ENCODE results near the gene BAHCC1. TPM values are rescaled to one million over a fixed set of nuclear protein-coding genes. Genes with fewer than 3 reads are reported as not detected.

BAHCC1 gene
- total and polyA plus RNA-seq, 2 of the 8 experiments (the other 6 are each of a cell fraction or from before 2014, with no cell fraction given): 0.26 to 0.58 TPM

- DNase-seq (ENCODE audit: low read depth in 1 of 2, low spot score in 2 of 2) (no peak), FAIRE-seq (no peak)
- Histone ChIP-seq H3K23ac (ENCODE audit: insufficient read length) (no peak overlapping the region), H4K8ac (ENCODE audit: extremely low read depth, insufficient read depth, low read length) (no peak overlapping the region), H4K20me1 (replicated peaks in 1 of 2; ENCODE audit: control insufficient read depth in 1 of 2, insufficient read depth in 2 of 2, low read length in 2 of 2) (no peaks in the 10 kb centered on the region), H3K79me2 (ENCODE audit: control insufficient read depth in 1 of 2, insufficient read depth in 2 of 2, low read length in 2 of 2) (no peaks in the 10 kb centered on the region), H3K18ac (ENCODE audit: extremely low read depth, low read length) (no peak overlapping the region), H3K14ac (ENCODE audit: insufficient read length) (no peak overlapping the region), H2BK120ac (replicated peaks; ENCODE audit: low read depth, low read length) (no peak overlapping the region), H2BK5ac (ENCODE audit: low read depth, low read length) (no peak overlapping the region), H4K91ac (replicated peaks; ENCODE audit: insufficient read length, low read length) (no peak overlapping the region), H3K56ac (replicated peaks; ENCODE audit: insufficient read length, low read depth, low read length) (no peak overlapping the region), H3K4me3 (ENCODE audit: extremely low read depth in 1 of 4, insufficient read depth in 2 of 4, low read depth in 3 of 4, low read length in 4 of 4) (no peak overlapping the region), H3K79me1 (ENCODE audit: low read depth, low read length) (no peaks in the 10 kb centered on the region), H3K27me3 (replicated peaks in 1 of 4; ENCODE audit: control insufficient read depth in 3 of 4, extremely low read depth in 1 of 4, insufficient read depth in 3 of 4, low read length in 3 of 4) (no peaks in the 10 kb centered on the region; a peak in 1 of 7 replicates), H2BK15ac (ENCODE audit: low read length) (no peak overlapping the region), H3K4me2 (ENCODE audit: insufficient read depth in 1 of 2, low read depth in 2 of 2, low read length in 2 of 2) (no peak overlapping the region), H2AFZ (ENCODE audit: low read length) (no peak overlapping the region), H3K4me1 (replicated peaks in 1 of 4; ENCODE audit: control insufficient read depth in 3 of 4, insufficient read depth in 4 of 4, low read length in 3 of 4) (no peaks in the 10 kb centered on the region; a peak in 1 of 7 replicates), H3K9me3 (ENCODE audit: insufficient read depth in 2 of 2, low read depth in 1 of 2, low read length in 1 of 2) (no peaks in the 10 kb centered on the region), H2AK5ac (ENCODE audit: low read depth, low read length) (no peak overlapping the region), H3K4ac (replicated peaks; ENCODE audit: insufficient read length, low read depth, low read length) (no peak overlapping the region), H2BK20ac (ENCODE audit: low read length) (no peak overlapping the region), H4K5ac (ENCODE audit: insufficient read length, low read depth, low read length) (no peak overlapping the region), H3K9ac (replicated peaks in 1 of 4; ENCODE audit: extremely low read depth in 1 of 4, low read depth in 3 of 4, low read length in 3 of 4) (no peak overlapping the region), H3K23me2 (ENCODE audit: low read depth, low read length) (no peaks in the 10 kb centered on the region), H2BK12ac (ENCODE audit: low read depth, low read length) (no peak overlapping the region), H3K36me3 (ENCODE audit: control insufficient read depth in 2 of 4, insufficient read depth in 4 of 4, low read length in 3 of 4) (no peaks in the 10 kb centered on the region), H3K27ac (ENCODE audit: low read depth, low read length) (no peak overlapping the region)
- ChIA-PET POLR2A (ENCODE audit: partially characterized antibody) (interaction anchor here (0.9 kb wide), 1 partner anchor 10 kb away, joined by 3 read pairs; no protein-coding TSS in a partner anchor), CTCF (ENCODE audit: partially characterized antibody) (interaction anchor here (1.4 to 1.5 kb wide), 2 partner anchors 20 to 66 kb away, joined by 3 read pairs; no protein-coding TSS in a partner anchor)
- WGBS, 2 experiments (ENCODE audit: extremely low coverage in 1 of 2, insufficient coverage in 1 of 2, insufficient read length in 1 of 2, insufficient replicate concordance in 2 of 2, low coverage in 1 of 2, low lambda C conversion rate in 2 of 2, missing lambda C conversion rate in 1 of 2): 92% methylated on average over 5 of the region's 5 CpGs; no CpG with 5 or more reads in 1 of the 2 experiments
- TF ChIP-seq CEBPB (IDR thresholded peaks at IDR 0.05; ENCODE audit: low read depth, low read length): no peak
These were observed 20.4 kb upstream of the BAHCC1 start for GRCh38 chr17:81374890-81375289.

Data from H1 (cell line).